Activated CD4-positive, alpha-beta T cell treated with anti-CD3 and anti-CD28 coated beads for 24 hours (primary cell): ENCODE data around the gene NUMA1.

ENCODE experiments used
- DNase-seq, 2 donors: peaks; one replicate each; pipeline ENCODE4 v3.0.0-alpha.2; 2020; ENCODE audit warnings: low read depth in 2 of 2

The NUMA1 gene

DNA sequence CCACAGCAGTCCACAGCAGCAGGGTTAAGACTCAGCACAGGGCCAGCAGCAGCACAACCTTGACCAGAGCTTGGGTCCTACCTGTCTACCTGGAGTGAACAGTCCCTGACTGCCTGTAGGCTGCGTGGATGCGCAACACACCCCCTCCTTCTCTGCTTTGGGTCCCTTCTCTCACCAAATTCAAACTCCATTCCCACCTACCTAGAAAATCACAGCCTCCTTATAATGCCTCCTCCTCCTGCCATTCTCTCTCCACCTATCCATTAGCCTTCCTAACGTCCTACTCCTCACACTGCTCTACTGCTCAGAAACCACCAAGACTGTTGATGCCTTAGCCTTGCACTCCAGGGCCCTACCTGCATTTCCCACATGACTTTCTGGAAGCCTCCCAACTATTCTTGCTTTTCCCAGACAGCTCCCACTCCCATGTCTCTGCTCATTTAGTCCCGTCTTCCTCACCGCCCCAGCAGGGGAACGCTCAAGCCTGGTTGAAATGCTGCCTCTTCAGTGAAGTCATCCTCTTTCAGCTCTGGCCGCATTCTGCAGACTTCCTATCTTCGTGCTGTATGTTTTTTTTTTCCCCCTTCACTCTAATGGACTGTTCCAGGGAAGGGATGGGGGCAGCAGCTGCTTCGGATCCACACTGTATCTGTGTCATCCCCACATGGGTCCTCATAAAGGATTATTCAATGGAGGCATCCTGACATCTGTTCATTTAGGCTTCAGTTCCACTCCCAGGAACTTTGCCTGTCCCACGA is 78.3 kb downstream of the NUMA1 start:
- DNase-seq = no peak

DNA sequence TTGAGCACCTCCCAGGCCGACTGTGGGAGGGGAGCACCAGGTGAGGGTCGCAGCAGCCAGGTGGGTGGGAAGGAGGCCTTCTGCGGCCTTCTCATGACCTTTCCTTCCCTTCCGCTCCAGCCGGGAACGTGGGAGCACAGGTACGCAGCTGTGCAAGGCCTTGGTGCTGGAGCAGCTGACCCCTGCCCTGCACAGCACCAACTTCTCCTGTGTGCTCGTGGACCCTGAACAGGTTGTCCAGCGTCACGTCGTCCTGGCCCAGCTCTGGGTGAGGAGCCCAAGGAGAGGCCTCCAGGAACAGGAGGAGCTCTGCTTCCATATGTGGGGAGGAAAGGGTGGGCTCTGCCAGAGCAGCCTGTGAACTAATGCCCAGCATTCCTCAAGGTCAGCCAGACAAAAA is 79.1 kb downstream of the NUMA1 start:
- no peak for DNase-seq

DNA sequence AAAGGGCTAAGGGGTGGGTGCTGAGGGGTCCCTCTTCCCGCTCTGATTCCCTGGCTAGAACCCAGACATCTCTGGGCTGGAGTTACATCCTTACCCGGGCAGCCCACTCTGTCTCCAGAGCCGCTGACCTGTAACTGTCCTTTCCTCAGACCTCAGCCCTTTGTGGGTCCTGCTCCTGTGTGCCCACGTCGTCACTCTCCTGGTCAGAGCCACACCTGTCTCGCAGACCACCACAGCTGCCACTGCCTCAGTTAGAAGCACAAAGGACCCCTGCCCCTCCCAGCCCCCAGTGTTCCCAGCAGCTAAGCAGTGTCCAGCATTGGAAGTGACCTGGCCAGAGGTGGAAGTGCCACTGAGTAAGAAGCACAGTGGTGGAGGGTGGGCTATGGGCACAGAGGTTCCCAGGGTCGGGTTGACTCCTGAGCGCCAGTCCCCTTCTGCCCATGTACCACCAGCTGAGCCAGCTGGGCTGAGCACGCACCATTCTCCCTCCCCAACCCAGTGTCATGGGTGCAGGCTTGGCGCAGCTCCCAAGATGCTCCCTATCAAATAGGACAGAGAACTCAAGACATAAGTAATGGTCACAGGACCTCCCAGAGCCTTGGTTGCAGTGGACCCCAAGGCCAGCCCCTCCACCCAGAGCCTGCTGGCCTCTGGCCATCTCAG is 80.0 kb downstream of the NUMA1 start:
- no peak for DNase-seq

DNA sequence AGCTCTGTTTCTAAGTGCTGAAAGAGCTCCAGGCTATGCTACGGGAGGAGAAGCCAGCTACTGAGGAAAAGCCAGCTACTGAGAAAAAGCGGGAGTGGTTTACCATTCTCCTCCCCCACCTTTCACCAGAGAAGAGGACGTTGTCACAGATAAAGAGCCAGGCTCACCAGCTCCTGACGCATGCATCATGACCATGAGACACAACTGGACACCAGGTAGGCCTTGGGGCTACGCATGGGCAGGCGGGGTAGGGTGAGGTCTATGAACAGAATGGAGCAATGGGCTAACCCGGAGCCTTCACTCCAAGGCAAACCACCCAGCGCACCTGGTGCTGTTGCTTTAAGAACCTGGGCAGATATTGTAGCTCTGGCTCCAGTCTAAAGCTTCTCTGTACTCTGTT is 80.5 kb downstream of the NUMA1 start:
- no peak for DNase-seq

DNA sequence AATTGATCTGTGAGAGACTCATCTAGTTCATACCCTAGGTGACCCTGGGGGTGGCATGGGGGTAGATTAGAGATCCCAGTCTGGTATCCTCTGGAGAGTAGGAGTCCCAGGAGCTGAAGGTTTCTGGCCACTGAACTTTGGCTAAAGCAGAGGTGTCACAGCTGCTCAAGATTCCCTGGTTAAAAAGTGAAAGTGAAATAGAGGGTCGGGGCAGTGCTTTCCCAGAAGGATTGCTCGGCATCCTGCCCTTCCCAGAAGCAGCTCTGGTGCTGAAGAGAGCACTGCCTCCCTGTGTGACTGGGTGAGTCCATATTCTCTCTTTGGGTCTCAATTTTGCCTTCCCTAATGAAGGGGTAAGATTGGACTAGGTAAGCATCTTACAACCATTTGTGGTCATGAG is 81.0 kb downstream of the NUMA1 start:
- DNase-seq = no peak

DNA sequence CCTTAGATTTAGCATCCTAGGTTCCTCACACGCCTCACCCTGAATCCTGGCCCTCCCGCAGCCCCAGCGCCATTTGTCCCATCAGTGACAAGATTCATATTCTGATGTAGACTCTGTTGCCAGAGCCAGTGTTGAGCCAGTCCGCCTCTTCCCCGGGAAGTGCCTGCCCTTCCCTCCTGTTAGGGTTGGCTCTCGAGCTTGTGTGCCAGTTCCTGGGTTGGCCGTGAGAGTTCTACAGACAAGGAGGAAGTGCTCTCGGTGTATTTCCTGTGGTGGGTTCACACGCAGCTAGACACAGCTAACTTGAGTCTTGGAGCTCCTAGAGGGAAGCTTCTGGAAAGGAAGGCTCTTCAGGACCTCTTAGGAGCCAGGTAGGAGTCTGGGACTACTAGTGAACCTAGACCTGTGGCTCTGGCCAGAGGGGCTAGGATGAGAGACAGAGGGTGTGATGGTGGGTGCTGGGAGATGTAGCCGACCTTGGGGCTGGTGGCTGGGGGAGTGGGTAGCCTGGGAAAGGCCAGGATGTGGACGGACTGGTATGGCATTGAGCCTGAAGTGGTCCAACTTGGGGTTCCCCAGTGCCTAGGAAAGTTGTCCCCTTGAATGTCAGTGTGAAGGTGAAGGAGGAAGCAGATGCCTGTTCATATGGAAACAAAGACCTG is 81.6 kb downstream of the NUMA1 start, which contains the start of gene IL18BP:
Gene IL18BP (plus strand): TSS at position 261 of the 662 bp plus-strand sequence. CDS start 1,076 bp downstream, outside the sequence.
- no peak for DNase-seq

DNA sequence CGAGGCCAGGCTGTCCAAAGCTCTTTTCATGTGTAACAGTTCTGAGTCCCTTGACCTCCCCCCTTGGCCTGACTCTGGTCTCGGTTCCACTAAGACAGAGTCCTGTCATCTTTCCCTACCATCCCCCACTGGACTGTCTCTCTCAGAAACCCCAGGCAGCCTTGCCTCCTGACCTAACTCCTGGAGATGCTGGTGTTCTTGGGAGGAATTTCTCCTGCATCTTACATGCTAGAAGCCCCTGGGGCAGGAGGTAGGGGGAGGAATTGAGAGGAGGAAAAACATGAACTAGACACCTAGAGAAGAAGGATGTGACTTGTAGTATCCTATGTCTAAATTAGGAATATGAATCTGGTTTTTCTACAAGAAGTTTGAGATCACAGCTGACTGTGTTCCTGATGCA is 82.3 kb downstream of the NUMA1 start:
- DNase-seq = no peak

DNA sequence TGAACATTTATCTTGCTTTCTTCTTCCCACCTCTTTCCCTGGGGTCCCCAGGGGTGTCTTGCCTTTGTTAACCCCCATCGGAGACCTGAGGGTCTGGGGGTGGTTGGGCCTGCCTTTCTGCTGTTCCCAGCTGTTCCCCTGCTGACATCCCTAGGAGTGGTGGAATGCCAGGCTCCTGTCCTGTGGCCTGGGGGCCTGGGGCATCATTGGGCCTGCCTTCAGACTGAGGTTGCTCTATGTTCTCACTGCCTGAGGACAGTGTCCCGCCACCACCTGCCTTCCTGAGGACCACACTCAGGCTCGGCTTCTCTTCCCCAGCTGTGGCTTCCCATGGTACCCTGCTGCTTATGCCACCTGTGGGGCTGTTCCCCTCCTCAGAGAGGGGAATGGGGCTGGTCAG is 82.7 kb downstream of the NUMA1 start:
- no peak for DNase-seq

DNA sequence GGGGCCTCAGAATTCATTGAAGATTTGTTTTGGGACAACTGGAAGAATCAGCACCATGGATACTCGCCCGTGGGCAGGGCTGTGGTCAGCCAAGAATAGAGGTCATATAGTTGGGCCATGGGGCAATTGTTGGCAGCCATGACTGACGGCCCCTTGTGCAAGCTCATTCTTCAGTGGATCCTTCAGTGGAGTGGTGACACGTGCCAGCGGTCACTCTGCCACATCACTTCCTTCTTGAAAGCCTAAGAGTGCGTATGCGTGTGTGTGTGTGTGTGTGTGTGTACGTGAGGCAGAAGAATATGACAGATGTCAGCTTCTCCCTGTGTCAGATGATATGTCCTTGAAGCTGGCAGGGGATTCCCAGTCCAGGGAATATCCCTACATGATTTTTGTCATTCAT is 83.4 kb downstream of the NUMA1 start:
- no peak for DNase-seq

DNA sequence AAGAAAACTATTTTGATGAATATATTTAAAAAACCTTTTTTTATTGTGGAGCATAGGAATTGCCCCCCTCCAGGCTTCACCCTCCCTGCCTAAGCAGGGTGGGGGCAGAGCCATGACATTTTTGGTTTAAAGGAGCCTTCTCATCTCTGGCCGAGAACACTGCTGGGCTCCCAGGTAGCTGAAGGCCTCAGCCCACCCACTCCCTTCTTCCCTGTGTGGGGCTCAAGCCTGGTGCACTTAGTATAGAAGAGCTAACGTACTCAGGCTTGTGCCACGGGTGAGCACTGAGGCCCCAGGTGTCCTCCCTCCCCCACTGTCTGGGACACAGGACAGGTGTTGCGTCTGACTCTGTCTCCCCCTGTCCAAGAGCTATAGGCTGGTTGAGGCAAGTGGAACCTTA is 83.8 kb downstream of the NUMA1 start:
- DNase-seq = no peak

DNA sequence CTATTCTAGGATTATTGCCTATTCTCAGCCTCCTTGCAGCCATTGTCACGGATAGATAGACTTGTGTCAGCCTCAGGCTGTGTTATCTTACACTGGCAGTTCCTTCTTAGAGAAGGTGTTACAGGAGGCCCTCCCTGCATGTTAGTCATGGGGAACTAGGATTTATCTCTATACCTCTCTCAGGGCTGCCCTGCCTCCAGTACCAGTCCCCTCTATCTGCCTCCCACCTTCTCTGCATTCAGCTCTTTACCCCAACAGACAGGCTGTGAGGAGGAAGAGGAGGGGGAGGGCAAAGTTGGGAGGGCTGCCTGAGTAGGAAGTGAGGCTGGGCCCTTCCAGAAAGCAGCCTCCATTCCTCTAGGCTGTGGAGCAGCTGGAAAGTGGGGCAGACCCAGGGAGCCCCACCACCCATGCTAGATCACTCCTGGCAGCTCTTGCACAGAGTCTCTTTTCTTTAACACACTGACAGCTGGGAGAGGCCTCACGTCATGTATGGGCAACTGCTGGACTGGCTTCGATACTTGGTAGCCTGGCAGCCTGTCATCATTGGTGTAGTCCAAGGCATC is 84.5 kb downstream of the NUMA1 start:
- DNase-seq = no peak

DNA sequence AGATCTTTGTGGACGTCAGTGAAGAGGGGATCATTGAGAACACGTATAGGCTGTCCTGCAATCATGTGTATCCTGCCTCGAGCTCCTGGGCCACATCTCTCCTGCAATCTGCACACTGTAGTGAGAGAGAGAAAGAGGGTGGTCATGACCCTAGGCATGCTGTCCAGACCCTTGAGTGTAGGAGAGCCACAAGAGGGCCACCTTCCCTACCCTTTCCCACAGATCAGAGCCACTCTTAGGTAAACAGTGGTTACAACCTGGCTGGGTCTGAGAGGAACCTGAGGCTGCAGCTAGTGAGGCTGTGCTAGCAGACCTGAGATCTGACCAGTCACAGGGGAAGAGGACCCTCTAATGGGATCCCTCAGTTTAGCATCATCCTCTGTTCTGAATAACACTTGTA is 85.6 kb downstream of the NUMA1 start:
- DNase-seq = no peak

DNA sequence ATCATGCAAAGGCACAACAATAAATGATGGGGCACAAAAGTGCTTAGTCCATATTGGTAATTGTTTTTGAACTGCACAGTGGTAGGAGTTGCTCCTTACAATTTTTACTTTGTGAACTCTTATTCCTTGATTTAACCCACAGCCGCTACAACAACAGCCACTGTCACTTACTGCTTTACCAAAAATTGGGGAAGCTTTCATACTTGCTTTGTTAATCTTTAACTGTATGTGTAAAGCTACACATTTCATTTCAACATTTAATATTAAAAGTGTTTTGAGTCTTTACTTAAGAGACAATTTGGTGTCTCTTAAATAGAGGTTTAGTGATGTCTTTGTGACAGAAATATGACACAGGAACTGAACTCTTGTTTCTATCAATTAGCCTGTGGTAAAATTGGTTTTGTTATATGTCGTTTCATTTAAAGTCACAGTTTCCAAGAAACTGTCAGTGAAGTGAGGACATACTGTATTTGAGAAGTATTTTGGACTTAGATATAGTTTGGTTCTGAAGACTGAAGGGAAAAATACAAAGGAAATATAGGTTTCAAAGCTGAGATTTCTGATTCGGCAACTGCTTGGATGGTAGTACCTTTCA is 88.1 kb downstream of the NUMA1 start:
- DNase-seq = no peak

DNA sequence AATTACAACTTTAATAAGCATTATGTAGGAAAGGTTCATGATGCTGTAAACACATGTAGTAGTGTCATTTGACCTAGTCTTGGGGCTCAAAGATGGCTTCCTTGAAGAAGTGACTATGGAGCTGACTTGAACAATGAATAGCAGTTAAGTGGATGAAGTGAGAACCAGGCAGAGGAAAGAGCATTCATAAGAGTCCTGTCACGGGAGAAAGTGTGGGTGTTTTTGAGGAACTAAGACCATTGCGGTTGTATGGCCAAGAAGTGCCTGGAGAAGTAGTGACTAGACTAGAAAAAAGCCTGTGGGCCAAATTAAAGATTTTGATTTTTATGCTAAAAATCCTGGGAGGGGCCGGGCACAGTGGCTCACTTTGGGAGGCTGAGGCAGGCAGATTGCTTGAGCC is 88.8 kb downstream of the NUMA1 start:
- no peak for DNase-seq

DNA sequence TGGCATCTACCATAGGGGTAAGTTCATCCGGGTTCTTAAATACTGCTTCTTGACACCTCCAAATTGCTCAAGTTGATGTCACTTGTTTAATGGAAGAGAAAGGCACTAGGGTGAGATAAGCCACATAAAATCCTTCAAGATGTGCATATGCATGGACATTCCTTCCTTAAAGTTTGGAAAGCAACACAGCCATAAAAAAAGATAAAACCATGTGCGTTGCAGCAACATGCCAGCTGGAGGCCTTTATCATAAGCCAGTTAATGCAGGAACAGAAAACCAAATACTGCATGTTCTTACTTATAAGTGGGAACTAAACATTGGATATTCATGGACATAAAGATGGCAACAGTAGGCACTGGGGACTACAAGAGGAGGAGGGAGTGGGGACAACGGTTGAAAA is 89.6 kb downstream of the NUMA1 start:
- no peak for DNase-seq

DNA sequence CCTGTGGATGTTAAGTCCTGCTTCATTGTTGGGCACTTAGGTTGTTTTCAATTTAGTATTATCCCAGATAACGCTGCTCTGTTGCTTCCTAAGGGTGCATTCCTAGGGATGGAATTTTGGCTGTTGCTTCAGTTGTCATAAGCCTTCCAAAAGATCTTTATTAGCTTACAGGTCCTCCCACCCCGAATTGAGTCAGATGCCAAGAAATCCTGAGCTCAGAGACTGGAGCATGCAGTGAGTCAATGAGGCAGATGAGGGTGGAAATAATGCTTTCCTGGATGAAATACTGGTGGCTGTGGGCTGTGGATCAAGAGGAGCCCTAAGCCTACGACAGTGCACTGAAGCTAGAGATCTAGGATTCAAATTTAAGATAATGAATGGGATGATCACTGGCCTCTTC is 92.3 kb downstream of the NUMA1 start:
- DNase-seq = no peak

DNA sequence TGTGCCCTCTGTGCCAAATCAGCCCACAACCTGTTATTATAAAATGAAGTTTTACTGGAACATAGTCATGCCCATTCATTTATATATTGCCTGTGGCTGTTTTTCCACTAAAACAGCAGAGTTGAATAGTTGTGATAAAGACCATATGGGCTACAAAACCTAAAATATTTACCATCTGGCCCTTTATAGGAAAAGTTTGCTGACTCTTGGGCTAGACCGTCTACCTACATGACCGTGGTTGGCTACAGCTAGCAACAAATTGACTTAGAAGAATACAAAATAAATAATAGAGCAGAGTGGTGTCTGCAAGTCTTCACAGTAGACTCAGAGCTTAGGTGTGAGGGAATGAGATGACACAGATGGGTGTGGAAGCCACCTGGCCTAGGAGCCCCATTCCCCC is 92.8 kb downstream of the NUMA1 start:
- no peak for DNase-seq

DNA sequence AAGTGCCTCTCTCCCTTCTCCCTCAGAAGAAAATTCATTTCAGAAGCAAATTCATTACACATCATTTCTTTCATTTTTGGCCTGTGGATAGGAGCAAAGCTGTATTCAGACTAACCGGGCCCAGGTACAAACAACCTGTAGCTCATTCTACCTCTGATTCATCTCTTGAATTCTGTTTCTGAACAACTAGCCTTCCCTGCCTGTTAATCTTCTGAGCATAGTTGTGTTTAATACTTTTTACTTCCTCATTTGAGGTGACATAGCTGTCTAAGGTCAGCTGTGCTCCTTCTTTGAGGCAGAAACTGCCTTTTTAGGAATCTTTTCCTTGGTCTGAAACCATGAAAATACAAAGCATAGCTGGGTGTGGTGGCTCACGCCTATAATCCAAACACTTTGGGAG is 94.2 kb downstream of the NUMA1 start:
- DNase-seq = no peak

DNA sequence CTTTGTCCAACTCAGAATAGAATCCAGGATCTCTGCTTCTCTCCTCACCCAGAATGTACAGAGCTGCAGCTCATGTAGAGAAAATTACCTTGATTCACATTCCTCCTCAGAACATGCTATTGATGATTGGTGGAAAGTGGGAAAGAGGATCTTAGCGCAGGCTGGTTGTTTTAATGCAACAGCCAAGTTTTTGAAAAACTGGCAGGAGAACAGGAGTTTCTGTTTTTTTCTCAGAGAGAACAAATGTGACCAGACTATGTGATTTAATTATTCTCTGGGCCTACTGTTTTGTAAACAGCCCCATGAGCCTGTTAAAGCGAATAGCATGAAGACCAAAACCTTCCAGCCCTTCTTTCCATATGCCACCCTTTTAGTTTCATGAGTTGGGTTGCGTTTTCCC is 100.7 kb downstream of the NUMA1 start:
- DNase-seq = no peak

DNA sequence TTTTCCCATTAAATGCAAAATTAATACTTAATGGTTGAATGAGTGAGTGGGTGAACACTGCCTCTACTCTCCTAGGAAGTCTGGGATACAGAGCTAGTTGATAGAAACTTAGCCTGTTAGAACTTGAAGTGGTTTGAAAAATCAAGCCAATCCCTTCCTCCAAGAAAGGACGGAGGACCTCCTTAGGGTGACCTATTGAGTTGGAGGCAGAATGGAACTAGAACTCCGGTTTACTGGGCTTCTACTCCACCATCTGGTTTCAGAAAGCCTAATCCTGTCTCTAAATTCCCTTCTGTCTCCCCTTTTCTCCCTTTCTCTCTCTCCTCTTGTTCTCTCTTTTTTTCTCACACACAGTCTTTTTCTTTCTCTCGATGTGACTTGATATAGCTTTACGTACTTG is 101.2 kb downstream of the NUMA1 start:
- DNase-seq = no peak

DNA sequence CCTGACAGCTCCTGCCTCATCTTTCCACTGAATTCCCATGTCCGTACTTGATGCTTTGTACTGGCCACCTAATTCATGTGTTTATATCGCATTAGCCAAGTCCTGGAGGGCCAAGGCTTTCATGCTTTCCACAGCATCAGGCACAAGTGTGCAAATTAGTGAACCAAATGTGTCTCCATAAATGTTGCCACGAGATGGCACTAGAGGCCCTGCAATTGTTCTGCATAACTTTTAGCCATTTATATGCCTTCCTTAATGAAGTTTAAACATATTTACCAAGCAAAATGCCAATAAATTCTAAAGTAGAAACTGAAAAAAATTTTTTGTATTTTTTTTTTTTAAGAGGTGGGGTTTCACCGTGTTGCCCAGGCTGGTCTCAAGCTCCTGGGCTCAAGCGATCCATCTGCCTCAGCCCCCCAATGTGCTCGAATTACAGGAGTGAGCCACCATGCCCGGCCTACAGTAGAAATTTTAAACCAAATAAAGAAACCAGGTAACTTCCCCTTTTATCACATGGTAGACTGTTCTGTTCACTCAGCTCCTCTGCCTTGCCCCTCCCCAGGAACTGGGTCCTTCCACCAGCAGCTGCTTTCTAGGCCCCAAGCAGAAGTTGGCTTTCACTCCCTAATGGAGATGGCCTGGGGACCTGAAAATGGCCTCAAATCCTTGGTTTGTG is 102.5 kb downstream of the NUMA1 start:
- DNase-seq = peak; percentile 32 to 33

DNA sequence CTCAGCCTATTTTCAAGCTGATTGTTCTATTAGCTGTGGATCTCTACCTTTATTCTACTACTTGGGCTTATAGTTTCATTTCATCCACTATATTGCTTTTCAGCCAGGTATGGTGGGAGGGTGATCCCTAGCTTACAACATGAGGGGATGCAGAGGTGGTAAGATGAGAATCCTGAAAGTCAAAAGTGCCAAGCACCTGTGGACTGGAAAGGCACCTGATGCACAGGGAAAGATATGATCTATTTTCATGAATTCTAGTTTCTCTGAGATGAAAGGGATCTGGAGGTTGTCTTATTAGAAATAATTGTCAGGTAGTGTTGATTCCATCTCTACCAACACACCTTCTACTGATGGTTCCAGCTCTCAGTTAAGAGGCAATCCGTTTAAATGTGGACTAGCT is 103.3 kb downstream of the NUMA1 start:
- no peak for DNase-seq
